Stimulated activated naive CD4-positive, alpha-beta T cell treated with Interleukin-2 at 50 U/mL for 16 hours (primary cell): ENCODE measurements around the gene SNX21.
A peak's percentile ranks its signal among the peaks of the same experiment; 100 is the strongest.
"Not testable (repeated sequence)": the region's sequence is repeated elsewhere in the genome, so short reads cannot be mapped to it uniquely, and the experiment has no call there.

Experiments used
- DNase-seq: peaks from one replicate; lab custom pipeline; 2025; lab: John Stamatoyannopoulos, UW

The SNX21 gene

GRCh38 chr20:45822857-45823256 lies 10.7 kb upstream of the SNX21 start:
- DNase-seq = no peak

GRCh38 chr20:45823949-45824835 lies 9.4 kb upstream of the SNX21 start:
- peak; percentile 28 for DNase-seq

DNA sequence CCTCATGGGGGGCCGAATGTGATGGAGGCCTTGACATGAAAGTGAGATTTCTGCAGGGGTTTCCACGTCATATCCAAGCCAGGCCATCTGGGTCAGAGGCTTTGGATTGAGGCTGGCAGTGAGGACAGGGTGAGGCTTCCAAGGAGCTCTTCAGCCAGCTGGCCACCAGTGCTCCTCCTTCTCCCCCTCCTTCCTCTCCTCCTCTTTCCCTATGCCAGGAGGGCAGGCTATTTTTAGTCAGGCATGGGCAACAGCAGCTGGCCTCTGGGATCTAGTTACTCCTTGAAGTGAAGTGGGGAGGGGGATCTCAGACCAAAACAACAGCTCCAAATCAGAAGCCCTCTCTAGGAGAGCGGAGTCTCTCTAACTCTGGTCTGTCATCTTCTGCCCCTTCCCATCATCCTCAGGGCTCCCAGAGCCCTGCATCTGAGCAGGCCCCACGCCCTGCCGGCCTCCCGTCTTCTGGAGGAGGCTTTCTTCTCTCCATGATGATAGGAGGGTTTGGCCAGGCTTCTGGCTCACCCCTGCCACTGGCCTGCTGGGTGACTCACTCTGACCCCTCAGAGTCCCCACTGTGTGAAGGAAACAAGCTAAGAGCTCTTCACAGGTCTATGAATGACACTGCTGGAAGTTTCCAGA lies 7.1 kb upstream of the SNX21 start:
- DNase-seq = no peak

- DNase-seq = no peak
Measured at GRCh38 chr20:45827030-45827652, 6.5 kb upstream of the SNX21 start, which contains the start of gene TNNC2. TSS of gene TNNC2 (minus strand) at chr20:45827312. CDS start at chr20:45827248, 64 bp downstream.

GRCh38 chr20:45827712-45828111 lies 5.9 kb upstream of the SNX21 start:
- no peak for DNase-seq

DNA sequence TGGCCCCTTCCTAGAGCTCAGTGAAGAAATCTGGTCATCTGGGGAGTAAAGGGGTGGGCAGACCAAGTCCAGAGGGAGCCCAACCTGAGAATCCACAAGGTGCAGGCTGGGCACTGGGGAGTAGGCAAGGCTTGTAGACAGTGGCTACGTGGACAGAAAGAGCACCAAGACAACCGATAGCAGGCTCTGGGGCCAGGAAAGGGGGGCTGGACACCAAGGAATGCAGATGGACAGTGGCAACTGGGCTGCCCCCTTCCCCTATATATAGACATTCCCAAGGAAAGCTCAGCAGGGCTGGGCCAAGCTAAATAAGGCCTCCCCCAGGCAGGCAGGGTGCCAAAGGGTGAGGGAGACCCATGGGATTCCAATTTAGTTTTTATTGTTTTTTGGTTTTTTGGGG lies 5.0 kb upstream of the SNX21 start:
- DNase-seq = no peak

- not testable (repeated sequence) for DNase-seq
Measured at GRCh38 chr20:45829673-45830106, 3.9 kb upstream of the SNX21 start.

DNA sequence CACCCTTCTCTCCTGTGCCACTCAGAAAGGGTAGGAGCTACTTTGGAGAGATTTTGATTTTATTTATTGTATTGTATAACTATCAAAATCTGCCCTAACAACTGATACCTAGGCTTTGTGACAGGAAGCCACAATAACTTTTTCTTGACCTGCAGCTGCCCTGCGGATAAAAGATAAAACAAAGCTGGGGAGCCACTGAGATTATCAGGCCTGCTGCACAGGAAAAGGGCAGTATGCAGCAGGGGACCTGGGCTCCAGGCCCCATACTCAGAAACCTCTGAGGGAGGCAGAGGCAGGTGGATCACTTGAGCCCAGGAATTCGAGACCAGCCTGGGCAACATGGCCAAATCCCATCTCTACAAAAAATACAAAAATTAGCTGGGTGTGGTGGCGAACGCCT lies 980 bp upstream of the SNX21 start:
- DNase-seq = no peak

DNA sequence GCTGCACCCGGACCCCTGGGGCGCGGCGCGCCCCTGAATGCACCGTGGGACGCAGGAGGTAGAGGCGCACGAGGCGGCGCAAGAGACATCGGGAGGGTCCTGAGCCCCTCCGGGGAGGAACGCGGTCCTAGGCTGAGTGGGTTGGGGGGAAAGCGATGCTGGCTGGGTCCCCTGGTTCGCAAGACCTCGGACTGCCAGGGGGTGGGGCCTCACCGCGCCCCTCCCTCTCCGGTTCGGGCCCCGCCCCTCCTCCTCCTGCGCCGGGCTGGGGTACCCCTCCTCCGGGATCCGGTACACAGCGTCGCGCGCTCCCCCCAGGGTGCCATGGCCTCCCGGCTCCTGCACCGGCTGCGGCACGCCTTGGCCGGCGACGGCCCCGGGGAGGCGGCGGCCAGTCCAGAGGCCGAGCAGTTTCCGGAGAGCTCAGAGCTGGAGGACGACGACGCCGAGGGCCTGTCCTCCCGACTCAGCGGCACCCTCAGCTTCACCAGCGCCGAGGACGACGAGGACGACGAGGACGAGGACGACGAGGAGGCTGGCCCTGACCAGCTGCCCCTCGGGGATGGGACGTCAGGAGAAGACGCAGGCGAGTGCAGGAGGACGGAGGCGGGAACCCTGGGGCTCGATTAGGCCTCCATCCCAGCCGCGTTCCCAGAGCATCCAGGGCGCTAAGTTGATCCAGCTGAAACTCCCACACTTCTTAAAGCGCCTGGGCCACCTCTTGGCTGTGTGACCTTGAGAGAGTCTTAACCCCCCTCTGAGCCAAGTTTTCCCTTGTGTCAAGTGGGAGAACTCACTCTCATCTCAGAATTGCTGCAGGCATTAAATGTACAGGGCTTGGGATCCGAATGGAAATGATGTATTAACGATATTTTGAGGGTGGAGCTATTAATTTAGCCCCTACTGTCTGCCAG lies 541 bp downstream of the SNX21 start:
- peak; percentile 30 for DNase-seq

GRCh38 chr20:45834797-45835161 lies 1.2 kb downstream of the SNX21 start:
- no peak for DNase-seq

DNA sequence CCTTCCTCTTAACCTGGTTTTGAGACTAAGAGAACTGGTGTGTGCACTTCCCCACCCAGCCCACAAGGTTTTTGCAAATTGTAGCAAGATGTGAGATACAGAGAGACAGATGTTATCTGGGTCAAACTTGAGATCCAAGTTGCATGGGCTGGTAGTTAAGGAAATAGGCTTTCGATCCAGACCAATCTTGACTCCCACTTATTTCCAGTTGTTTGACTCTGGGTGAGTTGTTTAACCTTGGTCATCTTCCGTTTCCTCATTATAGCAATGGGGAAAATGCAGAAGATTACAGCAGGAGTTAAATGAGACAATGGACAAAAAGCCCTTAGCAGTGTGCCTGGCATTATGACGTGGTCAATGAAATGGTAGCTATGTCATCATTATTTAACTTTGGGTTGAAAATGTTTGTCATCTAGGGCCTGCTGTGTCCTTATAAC lies 1.7 kb downstream of the SNX21 start:
- no peak for DNase-seq

GRCh38 chr20:45835825-45836224 lies 2.2 kb downstream of the SNX21 start:
- DNase-seq = no peak

GRCh38 chr20:45836841-45837240 lies 3.2 kb downstream of the SNX21 start:
- no peak for DNase-seq

DNA sequence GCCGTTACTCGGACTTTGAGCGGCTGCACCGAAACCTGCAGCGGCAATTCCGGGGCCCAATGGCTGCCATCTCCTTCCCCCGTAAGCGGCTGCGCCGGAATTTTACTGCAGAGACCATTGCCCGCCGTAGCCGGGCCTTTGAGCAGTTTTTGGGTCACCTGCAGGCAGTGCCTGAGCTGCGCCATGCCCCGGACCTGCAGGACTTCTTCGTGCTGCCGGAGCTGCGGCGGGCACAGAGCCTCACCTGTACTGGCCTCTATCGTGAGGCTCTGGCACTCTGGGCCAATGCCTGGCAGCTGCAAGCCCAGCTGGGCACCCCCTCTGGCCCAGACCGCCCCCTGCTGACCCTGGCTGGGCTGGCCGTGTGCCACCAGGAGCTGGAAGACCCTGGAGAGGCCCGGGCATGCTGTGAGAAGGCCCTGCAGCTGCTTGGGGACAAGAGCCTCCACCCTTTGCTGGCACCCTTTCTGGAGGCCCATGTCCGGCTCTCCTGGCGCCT lies 7.2 kb downstream of the SNX21 start:
- DNase-seq = no peak

DNA sequence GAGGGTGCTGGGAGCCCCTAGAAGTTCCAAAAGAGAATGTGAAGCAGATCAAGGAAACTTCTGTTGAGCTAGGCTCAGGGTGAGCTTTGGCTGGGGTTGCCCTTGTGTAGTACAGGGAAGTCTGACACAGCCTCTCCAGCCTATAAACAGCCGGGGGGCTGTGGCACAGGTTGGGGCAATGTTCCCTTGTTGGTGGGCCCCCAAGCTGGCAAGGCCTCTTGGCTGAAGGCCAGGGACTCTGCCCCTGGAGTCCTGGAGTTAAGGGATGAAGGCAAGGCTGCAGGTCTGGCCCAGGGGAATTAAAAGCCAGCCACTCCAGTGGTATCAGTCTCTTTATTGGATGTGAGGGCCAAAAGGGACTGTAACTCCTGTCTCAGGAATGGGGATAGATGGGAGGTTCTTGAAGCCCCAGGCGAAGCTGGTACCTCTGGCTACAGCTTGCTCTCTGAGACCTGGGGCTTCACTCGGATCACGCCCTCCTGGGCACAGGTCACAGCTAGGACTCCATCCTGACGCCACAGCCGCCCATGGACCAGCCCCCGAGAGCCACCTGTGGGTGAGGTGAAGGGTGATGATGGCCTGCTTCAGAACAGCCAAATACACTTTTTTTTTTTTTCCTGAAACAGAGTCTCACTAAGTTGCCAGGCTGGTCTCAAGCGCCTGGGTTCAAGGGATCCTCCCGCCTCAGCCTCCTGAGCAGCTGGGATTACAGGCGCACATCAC lies 8.0 kb downstream of the SNX21 start:
- no peak for DNase-seq

- DNase-seq = no peak
Measured at GRCh38 chr20:45842169-45842812, 8.7 kb downstream of the SNX21 start.

GRCh38 chr20:45843506-45843905 lies 9.9 kb downstream of the SNX21 start:
- no peak for DNase-seq

DNA sequence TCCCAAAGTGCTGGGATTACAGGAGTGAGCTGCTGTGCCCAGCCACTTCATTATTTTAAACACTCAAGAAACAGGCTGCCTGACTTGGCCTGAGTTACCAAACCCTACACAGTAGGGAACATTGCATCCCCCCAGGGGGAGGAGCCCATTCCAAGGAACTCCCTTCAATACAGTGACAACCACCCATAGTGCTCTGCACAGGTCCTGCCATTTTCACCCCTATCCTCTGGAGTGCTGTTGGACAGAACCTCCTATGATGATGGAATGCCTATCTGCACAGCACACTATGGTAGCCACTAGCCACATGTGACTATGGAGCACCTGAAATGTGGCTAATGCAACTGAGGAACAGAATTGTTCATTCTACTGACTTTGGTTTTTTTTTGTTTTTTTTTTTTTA lies 11.9 kb downstream of the SNX21 start:
- DNase-seq = no peak

- DNase-seq = no peak
Measured at GRCh38 chr20:45848421-45848820, 14.8 kb downstream of the SNX21 start.

DNA sequence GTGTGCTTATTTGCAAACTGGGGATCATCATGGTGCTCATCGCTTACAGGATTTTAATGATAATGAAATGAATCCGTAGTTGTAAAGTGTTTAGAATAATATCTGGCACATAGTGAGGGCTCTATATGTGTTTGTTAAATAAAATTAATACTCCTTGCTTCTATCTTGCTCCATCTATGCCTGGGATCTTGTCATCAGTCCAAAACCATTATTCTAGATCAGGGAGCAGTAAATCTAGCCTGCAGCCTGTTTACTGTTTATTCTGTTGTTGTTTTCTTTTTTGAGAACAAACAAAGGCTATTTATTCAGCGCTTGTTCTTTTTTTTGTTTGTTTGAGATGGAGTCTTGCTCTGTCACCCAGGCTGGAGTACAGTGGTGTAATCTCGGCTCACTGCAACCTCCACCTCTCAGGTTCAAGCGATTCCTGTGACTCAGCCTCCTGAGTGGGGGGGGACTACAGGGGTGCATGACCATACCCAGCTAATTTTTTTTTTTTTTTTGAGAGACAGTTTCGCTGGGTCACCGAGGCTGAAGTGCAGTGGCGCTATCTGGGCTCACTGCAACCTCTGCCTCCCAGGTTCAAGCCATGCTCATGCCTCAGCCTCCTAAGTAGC lies 15.5 kb downstream of the SNX21 start:
- no peak for DNase-seq
